ENCODE measurements around the gene ZNF77. TPM values are rescaled to one million over a fixed set of nuclear protein-coding genes. Genes with fewer than 3 reads are reported as not detected.
A peak's percentile ranks its signal among the peaks of the same experiment; 100 is the strongest.
"Not testable (repeated sequence)": the region's sequence is repeated elsewhere in the genome, so short reads cannot be mapped to it uniquely, and the experiment has no call there.

ZNF77 gene
- 1 to 10 TPM; 3.1 to 3.3 TPM for total RNA-seq

GRCh38 chr19:2944775-2945574 lies at the start of gene ZNF77:
Gene ZNF77 (minus strand): TSS chr19:2944971. CDS start chr19:2944840, 131 bp downstream.
- no peak for TF ChIP-seq CTCF (IDR thresholded peaks at IDR 0.05)
- Histone ChIP-seq H3K27me3 (no peaks in the 10 kb centered on the region), H3K9ac (ENCODE audit: low read depth in 2 of 2, low read length in 2 of 2) (peak within 1 kb of the TSS; percentile 83 to 93), H3K27ac (peak within 1 kb of the TSS; percentile 77), H3K4me1 (no peaks in the 10 kb centered on the region), H3K9me3 (no peaks in the 10 kb centered on the region), H3K4me3 (peak within 1 kb of the TSS; percentile 57), H3K36me3 (no peaks in the 10 kb centered on the region)
- intact Hi-C loops (cut with DNase I) = loop anchor here (5.0 kb wide), 1 partner anchor 58 kb away; no protein-coding TSS in a partner anchor
- peak; percentile 100 for DNase-seq

GRCh38 chr19:2993579-2993978 lies 48.8 kb upstream of the ZNF77 start:
- Histone ChIP-seq H3K9me3 (no peaks in the 10 kb centered on the region), H3K9ac (ENCODE audit: low read depth in 2 of 2, low read length in 2 of 2) (no peak overlapping the region), H3K4me3 (no peak overlapping the region), H3K4me1 (no peaks in the 10 kb centered on the region), H3K27me3 (no peaks in the 10 kb centered on the region), H3K36me3 (no peaks in the 10 kb centered on the region), H3K27ac (no peak overlapping the region)
- intact Hi-C loops (cut with DNase I) = no loop called here
- no peak for TF ChIP-seq CTCF (IDR thresholded peaks at IDR 0.05)
- no peak for DNase-seq

- Histone ChIP-seq H3K4me3 (no peak overlapping the region), H3K9ac (ENCODE audit: low read depth in 2 of 2, low read length in 2 of 2) (no peak overlapping the region), H3K4me1 (no peaks in the 10 kb centered on the region), H3K9me3 (no peaks in the 10 kb centered on the region), H3K27ac (no peak overlapping the region), H3K27me3 (no peaks in the 10 kb centered on the region), H3K36me3 (no peaks in the 10 kb centered on the region)
- TF ChIP-seq CTCF (IDR thresholded peaks at IDR 0.05) = no peak
- no peak for DNase-seq
- intact Hi-C loops (cut with DNase I) = no loop called here
Measured at GRCh38 chr19:2992958-2993357, 48.2 kb upstream of the ZNF77 start.

- H3K4me1 ChIP-seq; H3K27me3 ChIP-seq; intact Hi-C loops (cut with DNase I); H3K4me3 ChIP-seq; H3K9ac ChIP-seq (ENCODE audit: low read depth in 2 of 2, low read length in 2 of 2); H3K27ac ChIP-seq; H3K9me3 ChIP-seq; DNase-seq; H3K36me3 ChIP-seq: not testable (repeated sequence)
Measured at GRCh38 chr19:2992333-2992732, 47.6 kb upstream of the ZNF77 start.

GRCh38 chr19:2989236-2989946 lies 44.6 kb upstream of the ZNF77 start:
- Histone ChIP-seq H3K4me1 (no peaks in the 10 kb centered on the region), H3K4me3 (no peak overlapping the region), H3K27ac (no peak overlapping the region), H3K27me3 (no peaks in the 10 kb centered on the region), H3K9ac (ENCODE audit: low read depth in 2 of 2, low read length in 2 of 2) (no peak overlapping the region), H3K36me3 (no peaks in the 10 kb centered on the region), H3K9me3 (no peaks in the 10 kb centered on the region)
- TF ChIP-seq CTCF (IDR thresholded peaks at IDR 0.05) = no peak
- no peak for DNase-seq
- intact Hi-C loops (cut with DNase I) = no loop called here

GRCh38 chr19:2988568-2988967 lies 43.8 kb upstream of the ZNF77 start:
- no peaks in the 10 kb centered on the region for H3K4me1 ChIP-seq
- no peak overlapping the region for H3K9ac ChIP-seq (ENCODE audit: low read depth in 2 of 2, low read length in 2 of 2)
- intact Hi-C loops (cut with DNase I) = no loop called here
- no peak for DNase-seq
- no peaks in the 10 kb centered on the region for H3K36me3 ChIP-seq
- no peak for TF ChIP-seq CTCF (IDR thresholded peaks at IDR 0.05)
- no peak overlapping the region for H3K4me3 ChIP-seq
- no peaks in the 10 kb centered on the region for H3K9me3 ChIP-seq
- H3K27ac ChIP-seq = no peak overlapping the region
- no peaks in the 10 kb centered on the region for H3K27me3 ChIP-seq

Data from colonic mucosa (tissue), 4 donors.